ENCODE results near the gene LCE5A.

- TF ChIP-seq, protein P1, sequence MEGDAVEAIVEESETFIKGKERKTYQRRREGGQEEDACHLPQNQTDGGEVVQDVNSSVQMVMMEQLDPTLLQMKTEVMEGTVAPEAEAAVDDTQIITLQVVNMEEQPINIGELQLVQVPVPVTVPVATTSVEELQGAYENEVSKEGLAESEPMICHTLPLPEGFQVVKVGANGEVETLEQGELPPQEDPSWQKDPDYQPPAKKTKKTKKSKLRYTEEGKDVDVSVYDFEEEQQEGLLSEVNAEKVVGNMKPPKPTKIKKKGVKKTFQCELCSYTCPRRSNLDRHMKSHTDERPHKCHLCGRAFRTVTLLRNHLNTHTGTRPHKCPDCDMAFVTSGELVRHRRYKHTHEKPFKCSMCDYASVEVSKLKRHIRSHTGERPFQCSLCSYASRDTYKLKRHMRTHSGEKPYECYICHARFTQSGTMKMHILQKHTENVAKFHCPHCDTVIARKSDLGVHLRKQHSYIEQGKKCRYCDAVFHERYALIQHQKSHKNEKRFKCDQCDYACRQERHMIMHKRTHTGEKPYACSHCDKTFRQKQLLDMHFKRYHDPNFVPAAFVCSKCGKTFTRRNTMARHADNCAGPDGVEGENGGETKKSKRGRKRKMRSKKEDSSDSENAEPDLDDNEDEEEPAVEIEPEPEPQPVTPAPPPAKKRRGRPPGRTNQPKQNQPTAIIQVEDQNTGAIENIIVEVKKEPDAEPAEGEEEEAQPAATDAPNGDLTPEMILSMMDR (conservative IDR thresholded peaks at IDR 0.05) = no peak
- TF ChIP-seq ZFX (IDR thresholded peaks at IDR 0.05) = no peak
Observed at GRCh38 chr1:152473887-152474537, 36.6 kb upstream of the LCE5A start.

Data from C4-2B (cell line).